IPS DF 4.7 (cell line): ENCODE results near the gene RUVBL2.

ENCODE experiments used
- DNase-seq: peaks from one replicate; pipeline ENCODE4 v3.0.0-alpha.2; 2013; ENCODE audit warnings: low spot score; ENCODE audit errors: extremely low read depth

The RUVBL2 gene

GRCh38 chr19:48987323-48987722 lies 6.4 kb upstream of the RUVBL2 start:
- no peak for DNase-seq

- DNase-seq: no peak
Observed at GRCh38 chr19:48988286-48988685, 5.4 kb upstream of the RUVBL2 start.

- DNase-seq: no peak
Observed at GRCh38 chr19:48988860-48989259, 4.8 kb upstream of the RUVBL2 start.

DNA sequence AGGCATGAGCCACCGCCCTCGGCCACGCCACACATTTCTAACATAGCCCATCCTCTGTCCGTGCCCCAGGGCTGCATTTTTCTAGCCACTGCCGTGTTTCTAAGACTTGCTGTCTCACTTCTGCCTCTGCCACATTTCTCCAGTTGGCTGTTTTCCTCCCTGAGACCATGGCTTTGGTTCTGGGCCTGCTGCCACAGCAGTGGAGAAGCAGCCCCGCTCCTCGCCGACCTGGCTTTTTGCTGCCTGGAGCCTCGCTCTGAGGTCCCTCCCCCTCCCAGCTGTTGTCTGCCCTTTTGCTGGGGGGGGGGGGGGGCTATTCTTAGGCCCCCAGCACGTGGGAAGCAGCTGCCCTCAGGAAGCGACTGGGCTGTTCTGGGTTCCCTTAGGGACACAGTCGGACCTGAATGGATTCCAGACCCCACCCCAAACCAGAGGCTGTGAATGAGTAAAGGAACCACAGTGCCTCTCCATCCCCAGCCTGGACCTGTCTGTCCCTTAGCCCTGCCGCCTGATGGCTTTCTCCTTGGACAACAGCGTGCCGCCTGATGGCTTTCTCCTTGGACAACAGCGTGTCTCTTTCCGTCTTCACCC lies 3.9 kb upstream of the RUVBL2 start:
- no peak for DNase-seq

DNA sequence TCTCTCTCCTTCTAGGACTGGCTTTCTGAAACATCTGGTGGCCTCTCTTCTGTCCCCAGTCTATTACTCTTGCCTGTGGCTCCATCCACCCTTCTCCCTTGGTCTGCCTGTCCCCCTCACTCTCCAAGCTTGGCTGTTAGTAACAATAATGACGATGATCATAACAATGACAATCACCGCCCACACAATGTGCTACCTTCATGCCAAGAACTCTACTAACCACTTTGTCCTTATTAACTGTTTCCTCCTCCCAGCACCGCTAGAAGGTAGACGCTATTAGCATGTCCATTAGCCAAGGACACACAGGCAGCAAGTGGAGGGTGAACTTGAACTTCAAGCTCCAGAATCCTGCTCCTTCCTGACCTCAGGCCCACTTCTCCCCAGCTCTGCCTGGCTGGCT lies 3.3 kb upstream of the RUVBL2 start:
- DNase-seq: no peak

- no peak for DNase-seq
Observed at GRCh38 chr19:48991011-48991609, 2.6 kb upstream of the RUVBL2 start.

- no peak for DNase-seq
Observed at GRCh38 chr19:48991873-48992580, 1.7 kb upstream of the RUVBL2 start.

DNA sequence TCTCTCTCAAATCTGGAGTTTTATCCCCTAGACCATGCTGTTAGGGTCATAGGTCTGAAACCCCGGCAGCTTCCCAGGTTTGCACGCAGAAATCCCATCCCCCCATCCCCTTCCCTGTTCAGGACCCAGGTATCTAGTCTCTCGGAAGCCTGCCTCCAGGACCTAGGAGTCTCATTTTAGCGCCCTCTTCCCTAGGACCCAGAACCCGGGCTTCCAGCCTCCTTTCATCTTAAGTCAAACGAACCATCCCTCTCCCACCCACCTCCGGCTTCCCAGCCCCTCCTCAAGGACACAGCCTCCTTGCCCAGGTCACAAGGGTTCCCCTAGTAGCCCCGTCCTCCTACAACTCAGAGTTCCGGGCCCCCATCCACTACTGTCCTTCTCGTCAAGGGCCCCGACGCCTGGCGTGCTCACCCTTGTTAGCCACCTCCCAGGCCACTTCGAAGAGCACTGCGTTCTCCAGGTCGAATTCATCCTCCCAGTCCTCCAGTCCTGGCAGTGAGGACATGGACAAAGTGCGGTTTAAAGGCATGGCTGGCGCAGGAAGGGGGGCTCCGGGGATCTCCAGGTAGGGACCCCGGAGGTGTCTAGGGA lies 1.0 kb upstream of the RUVBL2 start:
- no peak for DNase-seq

- no peak for DNase-seq
Observed at GRCh38 chr19:48994035-48994386, 324 bp downstream of the RUVBL2 start.

DNA sequence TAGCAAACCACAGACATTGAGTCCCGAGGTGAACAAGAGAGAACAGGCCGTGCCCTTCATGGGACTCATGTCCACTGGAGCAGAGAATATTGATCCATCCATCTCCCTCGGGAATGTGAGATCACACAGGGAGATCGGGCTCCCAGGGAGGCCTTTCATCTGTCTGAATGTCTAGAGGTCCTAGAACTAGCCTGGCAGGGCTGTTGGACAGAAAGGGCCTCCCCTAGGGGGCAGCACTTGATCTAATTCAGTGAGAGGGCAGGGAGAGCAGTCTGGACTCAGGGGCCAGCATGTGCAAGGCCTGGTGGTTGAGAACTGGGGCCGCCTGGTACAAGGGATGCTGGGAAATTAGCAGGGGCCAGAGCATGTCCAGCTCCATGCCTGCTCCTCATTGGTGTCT lies 4.3 kb downstream of the RUVBL2 start:
- DNase-seq: no peak

- DNase-seq: no peak
Observed at GRCh38 chr19:48999481-49000325, 6.0 kb downstream of the RUVBL2 start.

DNA sequence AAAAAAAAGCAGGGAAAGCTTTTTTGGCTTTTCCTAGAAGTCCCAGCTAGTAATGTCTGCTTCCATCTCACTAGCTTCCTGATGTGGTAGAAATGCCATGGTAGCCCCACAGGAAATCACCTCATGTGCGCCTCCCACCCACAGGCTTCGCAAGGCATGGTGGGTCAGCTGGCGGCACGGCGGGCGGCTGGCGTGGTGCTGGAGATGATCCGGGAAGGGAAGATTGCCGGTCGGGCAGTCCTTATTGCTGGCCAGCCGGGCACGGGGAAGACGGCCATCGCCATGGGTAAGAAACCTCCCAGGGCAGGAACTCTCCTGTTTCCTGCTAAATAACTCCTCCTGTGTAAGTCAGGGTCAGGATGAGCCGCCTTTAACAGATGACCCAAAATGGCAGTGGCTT lies 10.4 kb downstream of the RUVBL2 start:
- no peak for DNase-seq

GRCh38 chr19:49004964-49005614 lies 11.4 kb downstream of the RUVBL2 start:
- DNase-seq: no peak

DNA sequence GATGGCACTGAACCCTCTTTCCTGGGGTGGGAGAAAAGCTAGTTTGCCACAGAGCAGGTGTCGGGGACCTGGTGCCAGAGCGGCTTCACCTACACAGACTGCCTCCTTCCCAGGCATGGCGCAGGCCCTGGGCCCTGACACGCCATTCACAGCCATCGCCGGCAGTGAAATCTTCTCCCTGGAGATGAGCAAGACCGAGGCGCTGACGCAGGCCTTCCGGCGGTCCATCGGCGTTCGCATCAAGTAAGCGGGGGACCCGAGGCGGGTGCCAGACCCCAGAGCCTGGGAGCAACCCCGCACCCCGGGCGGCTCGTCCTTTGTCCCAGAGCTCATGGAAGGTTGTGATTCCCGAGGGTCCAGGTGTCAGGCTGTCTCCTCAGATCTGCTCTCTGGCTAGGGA lies 13.2 kb downstream of the RUVBL2 start:
- DNase-seq: no peak

DNA sequence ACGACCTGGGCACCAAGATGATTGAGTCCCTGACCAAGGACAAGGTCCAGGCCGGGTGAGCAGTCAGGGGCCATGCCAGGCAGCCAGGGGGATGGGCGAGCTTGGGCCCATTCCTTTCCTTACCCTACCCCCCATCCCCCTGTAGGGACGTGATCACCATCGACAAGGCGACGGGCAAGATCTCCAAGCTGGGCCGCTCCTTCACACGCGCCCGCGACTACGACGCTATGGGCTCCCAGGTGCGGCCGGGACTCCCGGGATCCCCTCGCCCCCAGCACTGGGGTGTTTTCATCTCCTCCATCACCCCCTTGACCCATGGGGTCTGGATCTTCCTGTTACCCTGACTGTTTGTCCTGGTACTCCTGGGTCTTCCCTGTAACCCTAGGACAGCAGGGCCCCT lies 16.1 kb downstream of the RUVBL2 start:
- DNase-seq: no peak

DNA sequence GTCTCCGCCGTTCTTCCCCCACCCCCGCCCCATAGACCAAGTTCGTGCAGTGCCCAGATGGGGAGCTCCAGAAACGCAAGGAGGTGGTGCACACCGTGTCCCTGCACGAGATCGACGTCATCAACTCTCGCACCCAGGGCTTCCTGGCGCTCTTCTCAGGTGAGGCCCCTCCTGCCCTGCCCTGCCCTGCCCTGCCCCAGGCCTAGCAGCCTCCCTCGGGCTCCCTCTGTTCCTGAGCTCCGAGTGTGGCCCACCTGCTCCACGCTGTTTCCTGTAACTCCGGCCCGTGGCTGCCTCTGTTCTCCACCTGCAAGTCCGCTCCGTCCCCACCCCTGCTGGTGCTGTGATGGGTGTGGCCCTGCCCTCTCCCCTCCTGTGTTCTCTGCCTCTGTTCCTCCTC lies 16.8 kb downstream of the RUVBL2 start:
- DNase-seq: no peak

GRCh38 chr19:49011194-49011593 lies 17.5 kb downstream of the RUVBL2 start:
- DNase-seq: no peak

DNA sequence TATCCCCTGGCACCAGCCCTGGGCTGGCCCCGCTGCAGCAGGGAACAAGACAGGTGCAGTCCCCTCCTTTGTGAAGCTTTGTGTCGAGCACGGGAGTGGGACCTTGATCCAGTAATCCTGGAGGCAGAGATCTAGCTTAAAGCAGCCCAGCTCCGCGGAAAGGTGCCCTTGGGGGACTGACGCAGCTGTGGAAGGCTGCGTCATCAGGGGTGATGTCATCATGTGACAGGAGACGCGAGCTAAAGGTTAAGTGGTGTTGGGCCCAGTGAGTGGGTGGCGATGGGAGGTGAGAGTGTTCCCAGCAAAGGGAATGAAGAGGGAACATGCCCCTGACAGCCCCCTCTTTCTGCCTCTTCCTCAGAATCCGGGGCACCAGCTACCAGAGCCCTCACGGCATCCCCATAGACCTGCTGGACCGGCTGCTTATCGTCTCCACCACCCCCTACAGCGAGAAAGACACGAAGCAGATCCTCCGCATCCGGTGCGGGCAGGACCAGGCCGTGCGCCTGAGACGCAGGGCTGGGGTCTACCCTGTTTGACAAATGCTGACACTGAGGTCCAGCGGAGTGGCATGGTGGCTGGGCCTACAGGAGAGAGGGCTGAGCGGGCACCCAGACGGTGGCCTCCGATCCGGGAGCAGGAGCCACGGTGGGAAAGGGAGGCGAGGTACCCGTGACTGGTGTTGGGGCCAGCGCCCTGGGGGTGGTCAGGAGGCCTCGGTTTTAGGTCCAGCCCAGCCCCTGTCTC lies 20.6 kb downstream of the RUVBL2 start:
- DNase-seq: no peak

GRCh38 chr19:49014870-49015255 lies 21.2 kb downstream of the RUVBL2 start:
- no peak for DNase-seq

GRCh38 chr19:49016067-49016839 lies 22.6 kb downstream of the RUVBL2 start:
- DNase-seq: no peak
